ENCODE data around the gene CIAO3.
A peak's percentile ranks its signal among the peaks of the same experiment; 100 is the strongest.

Gene CIAO3

GRCh38 chr16:720990-721764 lies 19.6 kb downstream of the CIAO3 start, which contains the start of gene ANTKMT (continued):
- TF ChIP-seq TOX (CRISPR knock-in tag; IDR thresholded peaks at IDR 0.05; ENCODE audit: borderline replicate concordance) (no peak), RARB (CRISPR knock-in tag; IDR thresholded peaks at IDR 0.05) (no peak), ESRRG (CRISPR knock-in tag; IDR thresholded peaks at IDR 0.05) (no peak)

- TF ChIP-seq TOX (CRISPR knock-in tag; IDR thresholded peaks at IDR 0.05; ENCODE audit: borderline replicate concordance) (no peak), SNAI2 (CRISPR knock-in tag; IDR thresholded peaks at IDR 0.05) (no peak), ZFP3 (CRISPR knock-in tag; IDR thresholded peaks at IDR 0.05) (no peak), GLIS3 (CRISPR knock-in tag; IDR thresholded peaks at IDR 0.05) (peak; percentile 70), BACH2 (CRISPR knock-in tag; IDR thresholded peaks at IDR 0.05; ENCODE audit: borderline replicate concordance) (no peak), PPARA (CRISPR knock-in tag; IDR thresholded peaks at IDR 0.05; ENCODE audit: borderline replicate concordance) (no peak), CSRNP3 (CRISPR knock-in tag; IDR thresholded peaks at IDR 0.05) (no peak), OSR1 (CRISPR knock-in tag; IDR thresholded peaks at IDR 0.05) (no peak), ZC3H10 (CRISPR knock-in tag; IDR thresholded peaks at IDR 0.05) (no peak), TCF4 (CRISPR knock-in tag; IDR thresholded peaks at IDR 0.05; ENCODE audit: borderline replicate concordance) (peak; percentile 43; the same call in 1 of the 2 replicates), ISL1 (CRISPR knock-in tag; IDR thresholded peaks at IDR 0.05) (no peak), ZNF565 (CRISPR knock-in tag; conservative IDR thresholded peaks at IDR 0.05; ENCODE audit: low read depth) (no peak), ZFP30 (CRISPR knock-in tag; IDR thresholded peaks at IDR 0.05) (no peak), CREB5 (CRISPR knock-in tag; IDR thresholded peaks at IDR 0.05; ENCODE audit: low read depth) (no peak), PATZ1 (CRISPR knock-in tag; IDR thresholded peaks at IDR 0.05; ENCODE audit: borderline replicate concordance) (no peak), POU6F1 (CRISPR knock-in tag; IDR thresholded peaks at IDR 0.05; ENCODE audit: borderline replicate concordance, low read depth) (0 out of 2 replicates have a peak, but pooled peaks have one; percentile 17), ARNTL (CRISPR knock-in tag; IDR thresholded peaks at IDR 0.05; ENCODE audit: borderline replicate concordance, low read depth) (peak; percentile 37; the same call in 1 of the 2 replicates), ZNF8 (CRISPR knock-in tag; IDR thresholded peaks at IDR 0.05) (no peak), TSHZ2 (CRISPR knock-in tag; IDR thresholded peaks at IDR 0.05) (no peak)
- ATAC-seq: peak; percentile 63
Measured at GRCh38 chr16:720447-720989, 20.3 kb downstream of the CIAO3 start.
